ENCODE measurements around the gene UIMC1.
"Not testable (repeated sequence)": the region's sequence is repeated elsewhere in the genome, so short reads cannot be mapped to it uniquely, and the experiment has no call there.

Gene UIMC1

DNA sequence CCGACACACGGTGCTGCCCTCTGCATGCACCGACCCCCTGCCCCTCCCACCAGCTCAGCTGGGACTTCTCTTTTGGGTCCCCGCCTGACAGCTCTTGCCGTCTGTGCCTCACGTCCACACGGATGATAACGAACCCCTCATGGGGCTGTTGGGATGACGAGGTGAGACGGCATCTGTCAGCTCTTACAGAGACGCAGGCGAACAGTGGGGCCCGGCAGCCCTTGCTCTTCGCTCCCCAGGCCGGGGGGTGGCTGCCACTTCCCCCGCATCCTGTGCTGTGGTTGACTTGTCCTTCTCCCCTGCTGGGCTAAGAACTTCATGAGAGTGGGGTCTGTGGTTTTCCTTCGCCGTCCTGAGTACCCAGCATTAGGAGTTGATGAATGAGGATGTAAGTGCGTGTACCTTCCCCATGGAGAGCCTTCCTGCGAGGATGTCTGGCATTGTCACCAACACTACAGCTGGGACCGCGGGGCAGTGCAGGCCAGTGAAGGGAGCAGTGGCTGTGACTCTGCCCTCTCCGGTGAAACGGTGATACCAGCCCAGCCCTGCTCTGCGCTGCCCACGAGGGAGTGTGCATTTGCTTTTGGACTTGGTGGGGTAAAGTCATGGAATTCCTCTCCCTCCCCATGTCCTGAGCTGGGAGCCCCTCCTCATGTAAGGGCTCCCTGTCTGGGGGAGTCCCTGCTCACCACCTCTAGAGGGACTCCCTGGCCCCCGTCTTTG lies 130.6 kb downstream of the UIMC1 start:
- no peak overlapping the region for H3K4me3 ChIP-seq (ENCODE audit: low read depth in 1 of 2, low read length in 2 of 2)
- no peaks in the 10 kb centered on the region for H3K36me3 ChIP-seq (ENCODE audit: control insufficient read depth in 1 of 2, insufficient read depth in 2 of 2, low read length in 2 of 2)
- H3K9me3 ChIP-seq (ENCODE audit: control insufficient read depth in 1 of 2, low read length in 2 of 2) = no peaks in the 10 kb centered on the region
- no peaks in the 10 kb centered on the region for H3K4me1 ChIP-seq (ENCODE audit: control insufficient read depth in 1 of 2, insufficient read depth in 2 of 2, low read length in 2 of 2)
- H3K27ac ChIP-seq (ENCODE audit: low read length) = no peak overlapping the region
- H3K27me3 ChIP-seq (ENCODE audit: low read depth, low read length) = no peaks in the 10 kb centered on the region

DNA sequence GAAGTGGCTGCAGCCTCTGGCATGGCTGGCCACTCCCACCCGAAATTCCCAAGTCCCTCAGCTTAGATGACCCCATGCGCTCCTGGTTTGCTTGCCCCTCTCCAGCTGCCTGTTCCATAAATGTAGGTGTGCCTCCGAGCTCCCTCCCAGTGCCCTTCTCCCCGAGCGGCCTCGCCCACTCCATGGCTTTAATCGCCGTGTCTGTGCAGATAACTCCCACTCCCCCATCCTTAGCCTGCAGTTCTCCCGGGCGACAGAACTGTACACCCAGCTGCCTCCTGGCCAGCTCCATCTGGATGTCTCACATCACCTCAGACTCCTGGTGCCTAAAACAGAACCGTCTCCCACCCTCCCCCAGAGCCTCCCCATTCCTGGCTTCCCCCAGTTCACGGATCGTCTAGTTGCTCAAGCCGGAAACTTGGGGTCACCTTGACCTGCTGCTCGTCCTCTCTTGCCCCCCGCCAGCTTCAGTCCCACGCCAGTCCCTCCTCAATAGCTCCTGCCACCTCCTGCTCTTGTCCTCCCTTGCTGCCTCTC lies 131.5 kb downstream of the UIMC1 start:
- H3K36me3 ChIP-seq (ENCODE audit: control insufficient read depth in 1 of 2, insufficient read depth in 2 of 2, low read length in 2 of 2) = no peaks in the 10 kb centered on the region
- no peaks in the 10 kb centered on the region for H3K9me3 ChIP-seq (ENCODE audit: control insufficient read depth in 1 of 2, low read length in 2 of 2)
- no peaks in the 10 kb centered on the region for H3K4me1 ChIP-seq (ENCODE audit: control insufficient read depth in 1 of 2, insufficient read depth in 2 of 2, low read length in 2 of 2)
- no peaks in the 10 kb centered on the region for H3K27me3 ChIP-seq (ENCODE audit: low read depth, low read length)
- no peak overlapping the region for H3K4me3 ChIP-seq (ENCODE audit: low read depth in 1 of 2, low read length in 2 of 2)
- H3K27ac ChIP-seq (ENCODE audit: low read length) = no peak overlapping the region

DNA sequence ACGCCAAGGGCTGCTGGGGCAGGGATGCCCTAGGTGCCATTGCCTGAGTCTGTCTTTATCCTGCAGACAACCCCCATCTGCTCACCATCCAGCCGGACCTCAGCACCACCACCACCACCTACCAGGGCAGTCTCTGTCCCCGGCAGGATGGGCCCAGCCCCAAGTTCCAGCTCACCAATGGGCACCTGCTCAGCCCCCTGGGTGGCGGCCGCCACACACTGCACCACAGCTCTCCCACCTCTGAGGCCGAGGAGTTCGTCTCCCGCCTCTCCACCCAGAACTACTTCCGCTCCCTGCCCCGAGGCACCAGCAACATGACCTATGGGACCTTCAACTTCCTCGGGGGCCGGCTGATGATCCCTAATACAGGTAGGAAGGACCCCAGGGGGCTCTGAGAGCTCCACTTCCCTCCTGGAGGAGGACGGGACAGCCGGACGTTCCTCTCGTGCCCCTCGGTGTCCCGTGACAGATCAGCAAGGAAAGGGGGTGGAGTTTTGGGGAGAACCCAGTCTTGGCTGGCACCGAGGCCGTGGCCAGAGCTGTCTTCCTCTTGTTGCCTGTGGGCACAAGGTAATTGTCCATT lies 132.3 kb downstream of the UIMC1 start:
- Histone ChIP-seq H3K9me3 (ENCODE audit: control insufficient read depth in 1 of 2, low read length in 2 of 2) (no peaks in the 10 kb centered on the region), H3K27ac (ENCODE audit: low read length) (no peak overlapping the region), H3K4me1 (ENCODE audit: control insufficient read depth in 1 of 2, insufficient read depth in 2 of 2, low read length in 2 of 2) (no peaks in the 10 kb centered on the region), H3K4me3 (ENCODE audit: low read depth in 1 of 2, low read length in 2 of 2) (no peak overlapping the region), H3K36me3 (ENCODE audit: control insufficient read depth in 1 of 2, insufficient read depth in 2 of 2, low read length in 2 of 2) (no peaks in the 10 kb centered on the region), H3K27me3 (ENCODE audit: low read depth, low read length) (no peaks in the 10 kb centered on the region)

DNA sequence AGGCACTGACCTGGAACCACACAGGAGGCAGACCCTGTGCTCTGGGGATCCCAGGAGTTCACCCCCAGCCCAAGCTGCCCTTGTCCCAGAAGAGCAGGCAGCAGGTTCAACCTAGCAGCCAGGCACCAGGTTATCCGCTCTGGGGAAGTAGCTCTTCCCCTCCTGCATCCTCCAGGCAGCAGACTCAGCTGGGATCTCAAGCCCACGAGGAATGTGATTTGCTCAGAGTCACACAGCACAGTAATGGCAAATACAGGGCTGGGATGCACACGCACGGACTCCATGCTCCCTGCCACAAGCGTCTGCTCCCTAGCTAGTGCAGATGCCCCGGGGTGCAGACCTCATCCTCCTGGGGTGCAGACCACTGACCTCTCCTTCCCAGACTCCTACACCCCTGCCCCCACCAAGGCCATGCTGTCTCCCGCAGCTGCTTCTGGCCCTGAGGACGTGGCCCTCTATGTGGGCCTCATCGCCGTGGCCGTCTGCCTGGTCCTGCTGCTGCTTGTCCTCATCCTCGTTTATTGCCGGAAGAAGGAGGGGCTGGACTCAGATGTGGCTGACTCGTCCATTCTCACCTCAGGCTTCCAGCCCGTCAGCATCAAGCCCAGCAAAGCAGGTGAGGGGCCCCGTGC lies 132.9 kb downstream of the UIMC1 start:
- no peaks in the 10 kb centered on the region for H3K27me3 ChIP-seq (ENCODE audit: low read depth, low read length)
- H3K4me1 ChIP-seq (ENCODE audit: control insufficient read depth in 1 of 2, insufficient read depth in 2 of 2, low read length in 2 of 2) = no peaks in the 10 kb centered on the region
- no peak overlapping the region for H3K4me3 ChIP-seq (ENCODE audit: low read depth in 1 of 2, low read length in 2 of 2)
- no peaks in the 10 kb centered on the region for H3K36me3 ChIP-seq (ENCODE audit: control insufficient read depth in 1 of 2, insufficient read depth in 2 of 2, low read length in 2 of 2)
- H3K9me3 ChIP-seq (ENCODE audit: control insufficient read depth in 1 of 2, low read length in 2 of 2) = no peaks in the 10 kb centered on the region
- H3K27ac ChIP-seq (ENCODE audit: low read length) = no peak overlapping the region

DNA sequence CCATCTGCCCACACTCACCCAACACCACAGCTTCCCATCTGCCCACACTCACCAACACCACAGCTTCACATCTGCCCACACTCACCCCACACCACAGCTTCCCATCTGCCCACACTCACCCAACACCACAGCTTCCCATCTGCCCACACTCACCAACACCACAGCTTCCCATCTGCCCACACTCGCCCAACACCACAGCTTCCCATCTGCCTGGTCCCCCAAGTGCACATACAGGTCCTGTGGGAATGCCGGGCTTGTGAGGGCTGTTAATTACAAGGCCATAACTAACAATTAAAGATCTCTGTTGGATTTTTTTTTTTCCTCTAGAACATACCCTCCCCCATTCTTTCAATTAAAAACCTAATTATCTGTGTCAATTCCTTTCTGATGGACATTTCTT lies 133.6 kb downstream of the UIMC1 start:
- H3K27ac ChIP-seq (ENCODE audit: low read length); H3K9me3 ChIP-seq (ENCODE audit: control insufficient read depth in 1 of 2, low read length in 2 of 2); H3K36me3 ChIP-seq (ENCODE audit: control insufficient read depth in 1 of 2, insufficient read depth in 2 of 2, low read length in 2 of 2); H3K27me3 ChIP-seq (ENCODE audit: low read depth, low read length); H3K4me1 ChIP-seq (ENCODE audit: control insufficient read depth in 1 of 2, insufficient read depth in 2 of 2, low read length in 2 of 2); H3K4me3 ChIP-seq (ENCODE audit: low read depth in 1 of 2, low read length in 2 of 2): not testable (repeated sequence)

DNA sequence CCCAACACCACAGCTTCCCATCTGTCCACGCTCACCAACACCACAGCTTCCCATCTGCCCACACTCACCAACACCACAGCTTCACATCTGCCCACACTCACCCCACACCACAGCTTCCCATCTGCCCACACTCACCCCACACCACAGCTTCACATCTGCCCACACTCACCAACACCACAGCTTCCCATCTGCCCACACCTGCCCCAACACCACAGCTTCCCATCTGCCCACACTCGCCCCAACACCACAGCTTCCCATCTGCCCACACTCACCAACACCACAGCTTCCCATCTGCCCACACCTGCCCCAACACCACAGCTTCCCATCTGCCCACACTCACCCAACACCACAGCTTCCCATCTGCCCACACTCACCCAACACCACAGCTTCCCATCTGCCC lies 134.0 kb downstream of the UIMC1 start:
- not testable (repeated sequence) for H3K27ac ChIP-seq (ENCODE audit: low read length); H3K4me1 ChIP-seq (ENCODE audit: control insufficient read depth in 1 of 2, insufficient read depth in 2 of 2, low read length in 2 of 2); H3K36me3 ChIP-seq (ENCODE audit: control insufficient read depth in 1 of 2, insufficient read depth in 2 of 2, low read length in 2 of 2); H3K27me3 ChIP-seq (ENCODE audit: low read depth, low read length); H3K9me3 ChIP-seq (ENCODE audit: control insufficient read depth in 1 of 2, low read length in 2 of 2); H3K4me3 ChIP-seq (ENCODE audit: low read depth in 1 of 2, low read length in 2 of 2)

DNA sequence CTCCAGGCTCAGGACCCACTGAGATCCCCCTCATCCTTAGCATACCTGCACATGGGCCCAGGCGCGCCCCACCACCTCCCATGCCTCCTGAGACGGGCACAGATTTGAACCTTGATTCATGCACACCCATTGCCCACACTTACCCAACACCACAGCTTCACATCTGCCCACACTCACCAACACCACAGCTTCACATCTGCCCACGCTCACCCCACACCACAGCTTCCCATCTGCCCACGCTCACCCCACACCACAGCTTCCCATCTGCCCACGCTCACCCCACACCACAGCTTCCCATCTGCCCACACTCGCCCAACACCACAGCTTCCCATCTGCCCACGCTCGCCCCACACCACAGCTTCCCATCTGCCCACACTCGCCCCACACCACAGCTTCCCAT lies 135.9 kb downstream of the UIMC1 start:
- not testable (repeated sequence) for H3K4me1 ChIP-seq (ENCODE audit: control insufficient read depth in 1 of 2, insufficient read depth in 2 of 2, low read length in 2 of 2); H3K27ac ChIP-seq (ENCODE audit: low read length); H3K4me3 ChIP-seq (ENCODE audit: low read depth in 1 of 2, low read length in 2 of 2); H3K9me3 ChIP-seq (ENCODE audit: control insufficient read depth in 1 of 2, low read length in 2 of 2); H3K27me3 ChIP-seq (ENCODE audit: low read depth, low read length); H3K36me3 ChIP-seq (ENCODE audit: control insufficient read depth in 1 of 2, insufficient read depth in 2 of 2, low read length in 2 of 2)

DNA sequence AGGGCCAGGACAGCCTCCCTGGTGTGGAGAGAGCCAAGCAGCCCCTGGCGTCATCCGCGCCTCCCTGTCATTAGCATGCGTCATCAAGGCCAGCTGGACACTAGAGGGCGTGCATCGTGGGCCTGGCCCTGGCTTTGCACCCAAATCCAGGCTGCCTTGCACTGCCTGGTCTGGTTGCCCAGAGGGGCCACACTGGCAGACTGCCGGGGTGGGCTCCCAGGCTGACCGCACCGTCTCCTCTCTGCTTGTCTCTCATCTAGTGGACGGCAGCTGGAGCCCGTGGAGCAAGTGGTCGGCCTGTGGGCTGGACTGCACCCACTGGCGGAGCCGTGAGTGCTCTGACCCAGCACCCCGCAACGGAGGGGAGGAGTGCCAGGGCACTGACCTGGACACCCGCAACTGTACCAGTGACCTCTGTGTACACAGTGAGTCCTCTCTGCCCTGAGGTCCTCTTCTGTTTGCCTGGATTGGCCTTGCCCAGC lies 136.4 kb downstream of the UIMC1 start:
- no peak overlapping the region for H3K4me3 ChIP-seq (ENCODE audit: low read depth in 1 of 2, low read length in 2 of 2)
- no peaks in the 10 kb centered on the region for H3K36me3 ChIP-seq (ENCODE audit: control insufficient read depth in 1 of 2, insufficient read depth in 2 of 2, low read length in 2 of 2)
- H3K27ac ChIP-seq (ENCODE audit: low read length) = no peak overlapping the region
- H3K9me3 ChIP-seq (ENCODE audit: control insufficient read depth in 1 of 2, low read length in 2 of 2) = no peaks in the 10 kb centered on the region
- peaks cover 8% of the 10 kb centered on the region for H3K27me3 ChIP-seq (ENCODE audit: low read depth, low read length)
- no peaks in the 10 kb centered on the region for H3K4me1 ChIP-seq (ENCODE audit: control insufficient read depth in 1 of 2, insufficient read depth in 2 of 2, low read length in 2 of 2)

DNA sequence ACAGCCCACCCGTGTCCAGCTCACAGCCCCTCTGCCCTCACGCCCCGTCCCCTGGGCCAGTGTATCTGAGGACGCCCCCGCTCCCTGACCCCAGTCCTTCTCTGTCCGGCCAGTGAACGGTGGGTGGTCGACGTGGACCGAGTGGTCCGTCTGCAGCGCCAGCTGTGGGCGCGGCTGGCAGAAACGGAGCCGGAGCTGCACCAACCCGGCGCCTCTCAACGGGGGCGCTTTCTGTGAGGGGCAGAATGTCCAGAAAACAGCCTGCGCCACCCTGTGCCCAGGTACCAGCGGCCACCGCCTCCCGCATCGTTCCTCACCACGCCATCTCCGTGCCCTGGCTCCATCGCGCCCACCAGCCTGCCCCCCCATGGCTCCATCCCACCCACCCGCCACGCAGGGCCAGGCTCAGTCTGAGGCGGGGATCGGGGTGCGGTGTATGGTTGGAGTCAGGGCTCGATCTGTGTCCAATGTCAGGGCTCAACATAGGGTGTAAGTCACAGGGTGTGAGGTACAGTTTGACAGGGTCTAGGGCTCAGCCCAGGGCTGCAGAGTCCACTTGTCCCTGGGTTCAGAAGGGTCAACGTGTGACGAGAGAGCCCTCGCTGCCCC lies 137.0 kb downstream of the UIMC1 start:
- H3K27ac ChIP-seq (ENCODE audit: low read length) = no peak overlapping the region
- H3K9me3 ChIP-seq (ENCODE audit: control insufficient read depth in 1 of 2, low read length in 2 of 2) = no peaks in the 10 kb centered on the region
- peaks cover 8% of the 10 kb centered on the region for H3K27me3 ChIP-seq (ENCODE audit: low read depth, low read length)
- no peak overlapping the region for H3K4me3 ChIP-seq (ENCODE audit: low read depth in 1 of 2, low read length in 2 of 2)
- H3K36me3 ChIP-seq (ENCODE audit: control insufficient read depth in 1 of 2, insufficient read depth in 2 of 2, low read length in 2 of 2) = no peaks in the 10 kb centered on the region
- H3K4me1 ChIP-seq (ENCODE audit: control insufficient read depth in 1 of 2, insufficient read depth in 2 of 2, low read length in 2 of 2) = no peaks in the 10 kb centered on the region

DNA sequence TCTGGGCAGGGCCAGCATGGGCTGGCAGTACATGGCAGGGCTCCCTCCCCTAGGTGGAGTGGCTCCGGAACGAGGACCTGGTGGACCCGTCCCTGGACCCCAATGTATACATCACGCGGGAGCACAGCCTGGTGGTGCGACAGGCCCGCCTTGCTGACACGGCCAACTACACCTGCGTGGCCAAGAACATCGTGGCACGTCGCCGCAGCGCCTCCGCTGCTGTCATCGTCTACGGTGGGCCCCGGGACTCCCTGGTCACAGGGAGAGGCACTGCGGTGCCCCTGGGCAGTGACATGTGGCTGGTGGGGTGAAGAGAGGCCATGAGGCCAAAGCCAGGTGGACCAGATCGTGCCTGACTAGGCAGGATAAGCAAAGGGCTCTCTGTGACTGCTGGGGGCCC lies 137.8 kb downstream of the UIMC1 start:
- no peak overlapping the region for H3K27ac ChIP-seq (ENCODE audit: low read length)
- peaks cover 8% of the 10 kb centered on the region for H3K27me3 ChIP-seq (ENCODE audit: low read depth, low read length)
- no peaks in the 10 kb centered on the region for H3K36me3 ChIP-seq (ENCODE audit: control insufficient read depth in 1 of 2, insufficient read depth in 2 of 2, low read length in 2 of 2)
- no peaks in the 10 kb centered on the region for H3K4me1 ChIP-seq (ENCODE audit: control insufficient read depth in 1 of 2, insufficient read depth in 2 of 2, low read length in 2 of 2)
- H3K9me3 ChIP-seq (ENCODE audit: control insufficient read depth in 1 of 2, low read length in 2 of 2) = no peaks in the 10 kb centered on the region
- no peak overlapping the region for H3K4me3 ChIP-seq (ENCODE audit: low read depth in 1 of 2, low read length in 2 of 2)

DNA sequence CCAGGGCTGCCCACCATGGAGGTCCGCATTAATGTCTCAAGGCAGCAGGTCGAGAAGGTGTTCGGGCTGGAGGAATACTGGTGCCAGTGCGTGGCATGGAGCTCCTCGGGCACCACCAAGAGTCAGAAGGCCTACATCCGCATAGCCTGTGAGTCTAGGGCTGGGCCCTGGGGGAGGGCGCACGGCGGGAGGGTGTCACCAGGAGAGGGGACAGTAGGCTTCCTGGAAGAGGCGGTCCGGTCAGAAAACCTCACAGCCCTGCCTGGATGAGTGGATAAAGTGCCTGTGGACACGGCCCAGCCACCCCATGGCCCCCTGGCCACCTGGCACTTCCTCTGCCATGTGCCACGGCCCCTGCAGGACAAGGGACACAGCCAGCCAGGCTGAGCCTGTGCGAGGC lies 138.5 kb downstream of the UIMC1 start:
- H3K36me3 ChIP-seq (ENCODE audit: control insufficient read depth in 1 of 2, insufficient read depth in 2 of 2, low read length in 2 of 2) = no peaks in the 10 kb centered on the region
- H3K27me3 ChIP-seq (ENCODE audit: low read depth, low read length) = peaks cover 8% of the 10 kb centered on the region

More for the DNA sequence above, 138.5 kb downstream of the UIMC1 start:
- Histone ChIP-seq H3K4me1 (ENCODE audit: control insufficient read depth in 1 of 2, insufficient read depth in 2 of 2, low read length in 2 of 2) (no peaks in the 10 kb centered on the region), H3K27ac (ENCODE audit: low read length) (no peak overlapping the region), H3K4me3 (ENCODE audit: low read depth in 1 of 2, low read length in 2 of 2) (no peak overlapping the region), H3K9me3 (ENCODE audit: control insufficient read depth in 1 of 2, low read length in 2 of 2) (no peaks in the 10 kb centered on the region)

Measured in muscle layer of duodenum (tissue), 2 donors.